ENCODE data around the gene MUC7. TPM values are rescaled to one million over a fixed set of nuclear protein-coding genes. Genes with fewer than 3 reads are reported as not detected.

Gene MUC7
- polyA plus RNA-seq, 1 donor from 2014 or later = not detected

DNA sequence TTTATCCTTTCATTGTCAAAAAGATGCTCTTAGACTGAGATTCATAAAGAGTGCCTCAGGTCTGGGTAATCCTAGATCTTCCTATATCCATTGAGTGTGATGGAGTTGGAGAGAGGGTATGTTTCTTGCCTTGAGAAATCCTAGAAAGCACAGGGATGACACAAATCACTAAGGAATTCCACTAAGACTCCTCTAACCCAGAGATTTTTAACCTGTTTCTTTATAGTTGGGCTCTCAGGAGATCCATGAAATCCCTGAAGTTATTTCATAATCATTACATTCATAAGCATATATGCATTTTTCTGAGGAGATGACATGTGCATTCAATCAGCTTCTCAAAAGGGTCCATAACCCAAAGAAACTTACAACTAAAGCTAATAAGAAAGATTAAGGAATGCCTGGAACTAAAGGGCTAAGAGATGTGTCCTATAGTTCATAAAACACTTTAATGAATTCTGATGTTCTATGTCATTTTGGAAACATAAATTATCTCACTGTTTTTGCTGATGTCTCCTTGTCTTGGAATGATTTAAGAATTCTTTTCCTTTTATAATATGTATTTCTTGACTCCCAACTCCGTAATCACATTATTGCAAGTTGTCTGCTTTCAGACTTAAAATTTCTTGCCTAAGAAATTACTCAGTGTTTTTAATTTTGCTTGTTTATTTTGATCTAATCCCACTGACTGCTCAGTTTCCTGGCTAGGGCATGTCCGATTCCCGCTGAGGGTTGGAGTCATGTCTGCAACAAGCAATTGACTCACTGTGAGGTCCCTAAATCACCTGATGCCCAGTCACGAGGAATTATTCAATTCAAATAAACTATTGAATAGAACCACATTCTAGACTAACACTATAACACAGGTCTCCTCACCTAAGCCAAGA lies 43.6 kb downstream of the MUC7 start:
- H2AFZ ChIP-seq (ENCODE audit: low read depth, low read length) = no peak overlapping the region
- no peaks in the 10 kb centered on the region for H4K20me1 ChIP-seq (ENCODE audit: insufficient read depth)
- H3K4me3 ChIP-seq (ENCODE audit: low read length) = no peak overlapping the region
- no peaks in the 10 kb centered on the region for H3K79me2 ChIP-seq (replicated peaks; ENCODE audit: insufficient read depth, low read length)
- no peak for TF ChIP-seq SMC3 (conservative IDR thresholded peaks at IDR 0.05; ENCODE audit: poor library complexity)
- no peak for TF ChIP-seq EP300 (conservative IDR thresholded peaks at IDR 0.05; ENCODE audit: poor library complexity, severe bottlenecking)
- TF ChIP-seq TAF1 (IDR thresholded peaks at IDR 0.05; ENCODE audit: low read depth) = no peak
- TF ChIP-seq, protein P1, sequence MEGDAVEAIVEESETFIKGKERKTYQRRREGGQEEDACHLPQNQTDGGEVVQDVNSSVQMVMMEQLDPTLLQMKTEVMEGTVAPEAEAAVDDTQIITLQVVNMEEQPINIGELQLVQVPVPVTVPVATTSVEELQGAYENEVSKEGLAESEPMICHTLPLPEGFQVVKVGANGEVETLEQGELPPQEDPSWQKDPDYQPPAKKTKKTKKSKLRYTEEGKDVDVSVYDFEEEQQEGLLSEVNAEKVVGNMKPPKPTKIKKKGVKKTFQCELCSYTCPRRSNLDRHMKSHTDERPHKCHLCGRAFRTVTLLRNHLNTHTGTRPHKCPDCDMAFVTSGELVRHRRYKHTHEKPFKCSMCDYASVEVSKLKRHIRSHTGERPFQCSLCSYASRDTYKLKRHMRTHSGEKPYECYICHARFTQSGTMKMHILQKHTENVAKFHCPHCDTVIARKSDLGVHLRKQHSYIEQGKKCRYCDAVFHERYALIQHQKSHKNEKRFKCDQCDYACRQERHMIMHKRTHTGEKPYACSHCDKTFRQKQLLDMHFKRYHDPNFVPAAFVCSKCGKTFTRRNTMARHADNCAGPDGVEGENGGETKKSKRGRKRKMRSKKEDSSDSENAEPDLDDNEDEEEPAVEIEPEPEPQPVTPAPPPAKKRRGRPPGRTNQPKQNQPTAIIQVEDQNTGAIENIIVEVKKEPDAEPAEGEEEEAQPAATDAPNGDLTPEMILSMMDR (IDR thresholded peaks at IDR 0.05; ENCODE audit: poor library complexity, severe bottlenecking) = no peak
- TF ChIP-seq RAD21 (conservative IDR thresholded peaks at IDR 0.05) = no peak
- TF ChIP-seq EZH2 (IDR thresholded peaks at IDR 0.05; ENCODE audit: borderline replicate concordance, insufficient read depth, low read length, poor library complexity, severe bottlenecking) = no peak
- TF ChIP-seq, protein P2, sequence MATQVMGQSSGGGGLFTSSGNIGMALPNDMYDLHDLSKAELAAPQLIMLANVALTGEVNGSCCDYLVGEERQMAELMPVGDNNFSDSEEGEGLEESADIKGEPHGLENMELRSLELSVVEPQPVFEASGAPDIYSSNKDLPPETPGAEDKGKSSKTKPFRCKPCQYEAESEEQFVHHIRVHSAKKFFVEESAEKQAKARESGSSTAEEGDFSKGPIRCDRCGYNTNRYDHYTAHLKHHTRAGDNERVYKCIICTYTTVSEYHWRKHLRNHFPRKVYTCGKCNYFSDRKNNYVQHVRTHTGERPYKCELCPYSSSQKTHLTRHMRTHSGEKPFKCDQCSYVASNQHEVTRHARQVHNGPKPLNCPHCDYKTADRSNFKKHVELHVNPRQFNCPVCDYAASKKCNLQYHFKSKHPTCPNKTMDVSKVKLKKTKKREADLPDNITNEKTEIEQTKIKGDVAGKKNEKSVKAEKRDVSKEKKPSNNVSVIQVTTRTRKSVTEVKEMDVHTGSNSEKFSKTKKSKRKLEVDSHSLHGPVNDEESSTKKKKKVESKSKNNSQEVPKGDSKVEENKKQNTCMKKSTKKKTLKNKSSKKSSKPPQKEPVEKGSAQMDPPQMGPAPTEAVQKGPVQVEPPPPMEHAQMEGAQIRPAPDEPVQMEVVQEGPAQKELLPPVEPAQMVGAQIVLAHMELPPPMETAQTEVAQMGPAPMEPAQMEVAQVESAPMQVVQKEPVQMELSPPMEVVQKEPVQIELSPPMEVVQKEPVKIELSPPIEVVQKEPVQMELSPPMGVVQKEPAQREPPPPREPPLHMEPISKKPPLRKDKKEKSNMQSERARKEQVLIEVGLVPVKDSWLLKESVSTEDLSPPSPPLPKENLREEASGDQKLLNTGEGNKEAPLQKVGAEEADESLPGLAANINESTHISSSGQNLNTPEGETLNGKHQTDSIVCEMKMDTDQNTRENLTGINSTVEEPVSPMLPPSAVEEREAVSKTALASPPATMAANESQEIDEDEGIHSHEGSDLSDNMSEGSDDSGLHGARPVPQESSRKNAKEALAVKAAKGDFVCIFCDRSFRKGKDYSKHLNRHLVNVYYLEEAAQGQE (IDR thresholded peaks at IDR 0.05; ENCODE audit: borderline replicate concordance) = no peak
- TF ChIP-seq POLR2AphosphoS5 (IDR thresholded peaks at IDR 0.05) = no peak
- no peak for TF ChIP-seq MXI1 (conservative IDR thresholded peaks at IDR 0.05; ENCODE audit: poor library complexity, severe bottlenecking)
- H3K9me3 ChIP-seq (ENCODE audit: low read length) = no peaks in the 10 kb centered on the region
- H3K27me3 ChIP-seq (ENCODE audit: insufficient read depth, low read depth, low read length) = no peaks in the 10 kb centered on the region
- H3K4me2 ChIP-seq (ENCODE audit: low read length) = no peak overlapping the region
- H3K9ac ChIP-seq (ENCODE audit: low read length) = no peak overlapping the region
- no peaks in the 10 kb centered on the region for H3F3A ChIP-seq (ENCODE audit: insufficient read depth, low read length, poor library complexity, severe bottlenecking)
- no peaks in the 10 kb centered on the region for H3K9me2 ChIP-seq (ENCODE audit: insufficient read depth, low read length)
- H3K27ac ChIP-seq (ENCODE audit: low read length) = no peak overlapping the region
- no peaks in the 10 kb centered on the region for H3K36me3 ChIP-seq (ENCODE audit: insufficient read depth, low read length)

DNA sequence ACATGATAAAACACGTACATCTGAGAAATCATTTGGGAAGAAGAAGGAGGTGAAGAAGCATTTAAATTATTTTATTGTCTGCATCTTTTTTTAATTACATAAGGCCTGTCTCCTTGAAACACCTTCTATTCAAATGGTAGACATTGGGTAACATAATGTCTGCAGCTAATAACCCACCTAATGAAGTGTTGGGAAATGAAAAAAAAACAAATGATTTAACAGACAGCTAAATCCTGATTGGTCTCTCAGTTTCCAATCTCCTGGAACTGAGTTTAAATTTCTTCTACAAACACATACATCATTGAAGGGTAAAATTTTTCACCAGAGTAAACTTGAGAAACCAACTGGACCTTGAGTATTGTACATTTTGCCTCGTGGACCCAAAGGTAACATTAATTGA lies 46.3 kb downstream of the MUC7 start, which contains the start of gene AMTN:
TSS of gene AMTN (plus strand) at position 301 of the 400 bp plus-strand sequence. CDS start 209 bp downstream, outside the sequence.
- no peak within 1 kb of the TSS for H2AFZ ChIP-seq (ENCODE audit: low read depth, low read length)
- H3K36me3 ChIP-seq (ENCODE audit: insufficient read depth, low read length) = no peaks in the 10 kb centered on the region
- no peak within 1 kb of the TSS for H3K4me2 ChIP-seq (ENCODE audit: low read length)
- no peaks in the 10 kb centered on the region for H3F3A ChIP-seq (ENCODE audit: insufficient read depth, low read length, poor library complexity, severe bottlenecking)
- no peaks in the 10 kb centered on the region for H3K9me2 ChIP-seq (ENCODE audit: insufficient read depth, low read length)
- H4K20me1 ChIP-seq (ENCODE audit: insufficient read depth) = no peaks in the 10 kb centered on the region
- TF ChIP-seq RAD21 (conservative IDR thresholded peaks at IDR 0.05) = no peak
- TF ChIP-seq, protein P1 (IDR thresholded peaks at IDR 0.05; ENCODE audit: poor library complexity, severe bottlenecking) = no peak
- TF ChIP-seq EZH2 (IDR thresholded peaks at IDR 0.05; ENCODE audit: borderline replicate concordance, insufficient read depth, low read length, poor library complexity, severe bottlenecking) = no peak
- TF ChIP-seq TAF1 (IDR thresholded peaks at IDR 0.05; ENCODE audit: low read depth) = no peak
- TF ChIP-seq MXI1 (conservative IDR thresholded peaks at IDR 0.05; ENCODE audit: poor library complexity, severe bottlenecking) = no peak
- TF ChIP-seq POLR2AphosphoS5 (IDR thresholded peaks at IDR 0.05) = no peak
- TF ChIP-seq EP300 (conservative IDR thresholded peaks at IDR 0.05; ENCODE audit: poor library complexity, severe bottlenecking) = no peak
- H3K9me3 ChIP-seq (ENCODE audit: low read length) = no peaks in the 10 kb centered on the region
- H3K27ac ChIP-seq (ENCODE audit: low read length) = no peak within 1 kb of the TSS
- no peaks in the 10 kb centered on the region for H3K27me3 ChIP-seq (ENCODE audit: insufficient read depth, low read depth, low read length)
- no peak within 1 kb of the TSS for H3K4me3 ChIP-seq (ENCODE audit: low read length)
- H3K9ac ChIP-seq (ENCODE audit: low read length) = no peak within 1 kb of the TSS
- no peaks in the 10 kb centered on the region for H3K79me2 ChIP-seq (replicated peaks; ENCODE audit: insufficient read depth, low read length)
